GM21529 (cell line): ENCODE measurements around the gene GMPR2.
"Not testable (repeated sequence)": the region's sequence is repeated elsewhere in the genome, so short reads cannot be mapped to it uniquely, and the experiment has no call there.

ENCODE experiments used
- ATAC-seq: cut with Tn5 transposase; IDR thresholded peaks from one replicate; pipeline ENCODE4 v1.9.1; 2021; ENCODE audit not compliant: unreplicated experiment

The GMPR2 gene

GRCh38 chr14:24226473-24226872 lies 6.3 kb upstream of the GMPR2 start:
- no peak for ATAC-seq

- ATAC-seq = no peak
Observed at GRCh38 chr14:24228902-24229301, 3.8 kb upstream of the GMPR2 start.

- peak; percentile 6 for ATAC-seq
Observed at GRCh38 chr14:24231263-24232120, 1.2 kb upstream of the GMPR2 start.

GRCh38 chr14:24232121-24232644 lies 546 bp upstream of the GMPR2 start, which contains the start of gene NEDD8:
TSS of gene NEDD8 (minus strand) at chr14:24232367. CDS start at chr14:24232267, 100 bp downstream.
- ATAC-seq = peak; percentile 78

GRCh38 chr14:24233538-24233866 lies 773 bp downstream of the GMPR2 start:
- no peak for ATAC-seq

- no peak for ATAC-seq
Observed at GRCh38 chr14:24234095-24235005, 1.6 kb downstream of the GMPR2 start.

- no peak for ATAC-seq
Observed at GRCh38 chr14:24235804-24236688, 3.3 kb downstream of the GMPR2 start.

- ATAC-seq = no peak
Observed at GRCh38 chr14:24236689-24237462, 4.1 kb downstream of the GMPR2 start.

- ATAC-seq = no peak
Observed at GRCh38 chr14:24237463-24237955, 4.8 kb downstream of the GMPR2 start.

- no peak for ATAC-seq
Observed at GRCh38 chr14:24238123-24238522, 5.4 kb downstream of the GMPR2 start.

- no peak for ATAC-seq
Observed at GRCh38 chr14:24238527-24239037, 5.9 kb downstream of the GMPR2 start.

GRCh38 chr14:24240110-24240918 lies 7.6 kb downstream of the GMPR2 start:
- ATAC-seq = no peak

- peak; percentile 76 for ATAC-seq
Observed at GRCh38 chr14:24241829-24242443, 9.2 kb downstream of the GMPR2 start.

- ATAC-seq = no peak
Observed at GRCh38 chr14:24243336-24243836, 10.7 kb downstream of the GMPR2 start.

- not testable (repeated sequence) for ATAC-seq
Observed at GRCh38 chr14:24245350-24245749, 12.6 kb downstream of the GMPR2 start.

GRCh38 chr14:24246765-24247212 lies 14.1 kb downstream of the GMPR2 start:
- ATAC-seq = no peak

- ATAC-seq = no peak
Observed at GRCh38 chr14:24247422-24247821, 14.7 kb downstream of the GMPR2 start.
